Measurements from ENCODE around the gene SEC24A.
"Not testable (repeated sequence)": the region's sequence is repeated elsewhere in the genome, so short reads cannot be mapped to it uniquely, and the experiment has no call there.

Gene SEC24A

DNA sequence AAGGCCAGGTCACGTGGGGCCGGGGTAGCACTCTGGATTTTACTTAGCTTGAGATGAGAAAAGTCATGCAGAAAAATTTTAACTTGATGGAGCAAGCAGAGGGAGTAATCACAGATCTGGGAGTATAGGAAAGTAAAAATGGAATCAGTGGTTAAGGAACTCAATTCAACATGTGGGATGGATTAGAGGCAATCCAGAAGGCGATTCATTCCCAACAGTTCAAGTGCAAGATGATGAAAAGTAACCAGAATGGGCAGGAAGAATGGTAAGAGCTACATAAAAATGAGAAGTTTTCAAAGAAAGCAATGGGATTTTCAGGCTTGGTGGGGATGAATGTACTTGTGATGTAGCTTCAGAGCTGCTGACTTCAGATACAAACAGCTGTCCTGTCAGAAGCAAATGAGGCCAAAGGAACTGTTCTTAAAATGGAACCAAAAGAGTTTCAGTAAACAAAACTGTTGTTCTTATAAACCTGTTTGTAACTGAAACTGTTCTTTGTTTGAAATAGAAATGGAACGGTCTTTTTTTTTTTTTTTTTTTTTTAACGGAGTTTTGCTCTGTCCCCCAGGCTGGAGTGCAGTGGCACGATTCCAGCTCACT, 5.6 kb upstream of the SEC24A start:
- in situ Hi-C loops (cut with HindIII; ENCODE audit: low pct_ligation_motif_present, low pct_unique_long_range_greater_than_20kb, low sequenced_read_pairs): no loop called here
- DNase-seq: no peak

DNA sequence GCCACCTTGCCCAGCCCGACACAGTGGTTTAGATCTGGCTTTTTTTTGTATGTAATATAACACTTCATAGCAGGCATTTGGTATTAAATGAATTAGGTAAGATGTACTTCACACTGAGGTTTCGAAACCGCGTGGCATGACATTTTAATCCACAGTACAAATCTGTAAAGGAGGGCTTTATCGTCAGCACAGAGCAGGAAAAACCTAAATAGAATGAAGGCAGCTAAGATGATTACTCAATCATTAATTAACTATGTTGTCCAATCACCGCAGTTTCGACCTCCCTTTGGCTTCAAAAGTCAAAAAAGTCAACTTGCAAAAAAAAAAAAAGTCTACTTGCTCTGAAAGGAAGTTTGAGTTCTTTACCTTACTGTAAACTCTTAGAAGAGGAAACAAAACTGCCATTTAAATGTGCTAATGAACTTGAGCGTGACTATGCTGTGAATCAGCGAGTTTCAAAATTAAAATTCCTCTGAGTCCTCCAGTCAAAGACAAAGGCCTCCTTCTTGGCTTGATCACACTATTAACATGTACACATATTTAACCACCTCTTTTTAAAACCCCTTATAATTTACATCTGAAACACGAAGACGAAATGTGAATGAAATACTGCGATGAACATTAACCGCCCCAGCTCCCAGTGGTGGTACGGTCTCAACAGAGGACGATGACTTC, 698 bp upstream of the SEC24A start:
- DNase-seq: peak; percentile 35
- in situ Hi-C loops (cut with HindIII; ENCODE audit: low pct_ligation_motif_present, low pct_unique_long_range_greater_than_20kb, low sequenced_read_pairs): no loop called here

DNA sequence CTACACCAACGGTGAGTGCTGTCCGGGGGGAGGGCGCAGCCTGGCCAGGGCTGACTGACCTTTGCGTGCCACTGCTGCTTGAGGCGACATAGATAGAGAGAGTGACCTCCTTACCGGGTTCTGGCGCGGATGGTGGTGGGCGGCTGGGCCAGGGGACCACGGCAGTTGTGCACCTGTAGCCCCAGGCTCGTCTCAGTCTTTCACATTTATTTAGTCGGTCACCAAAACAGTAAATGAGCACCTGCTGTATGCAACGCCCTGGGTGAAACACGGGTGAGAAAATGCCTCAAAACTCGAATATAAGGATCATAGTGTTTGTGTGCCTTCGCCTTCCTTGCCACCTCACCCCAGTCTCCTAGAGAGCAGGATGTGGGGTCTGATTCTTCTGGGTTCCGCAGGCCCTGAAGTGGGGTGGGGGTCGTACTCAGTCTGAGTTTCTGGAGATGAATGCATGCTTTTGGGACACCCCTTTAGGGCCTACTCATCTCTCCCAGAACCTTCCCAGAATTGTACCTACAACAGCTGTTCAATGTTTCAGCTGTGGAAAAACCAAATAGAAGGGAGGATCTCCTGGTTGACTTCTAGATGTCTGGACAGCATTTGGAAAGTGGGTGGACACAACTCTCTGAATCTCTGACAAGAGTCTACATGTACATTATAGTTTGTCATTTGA, 714 bp downstream of the SEC24A start:
- in situ Hi-C loops (cut with HindIII; ENCODE audit: low pct_ligation_motif_present, low pct_unique_long_range_greater_than_20kb, low sequenced_read_pairs): no loop called here
- DNase-seq: peak; percentile 11

DNA sequence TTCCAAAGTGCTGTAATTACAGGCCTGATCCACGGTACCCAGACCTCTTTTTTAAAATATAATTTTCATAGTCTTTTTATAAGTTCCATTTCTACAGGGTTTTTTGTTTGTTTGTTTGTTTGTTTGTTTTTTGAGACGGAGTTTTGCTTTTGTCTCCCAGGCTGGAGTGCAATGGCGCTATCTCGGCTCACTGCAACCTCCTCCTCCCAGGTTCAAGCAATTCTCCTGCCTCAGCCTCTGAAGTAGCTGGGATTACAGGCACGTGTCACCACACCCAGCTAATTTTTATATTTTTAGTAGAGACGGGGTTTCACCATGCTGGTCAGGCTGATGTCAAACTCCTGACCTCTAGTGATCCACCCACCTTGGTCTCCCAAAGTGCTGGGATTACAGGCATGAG, 2.1 kb downstream of the SEC24A start:
- DNase-seq; in situ Hi-C loops (cut with HindIII; ENCODE audit: low pct_ligation_motif_present, low pct_unique_long_range_greater_than_20kb, low sequenced_read_pairs): not testable (repeated sequence)

DNA sequence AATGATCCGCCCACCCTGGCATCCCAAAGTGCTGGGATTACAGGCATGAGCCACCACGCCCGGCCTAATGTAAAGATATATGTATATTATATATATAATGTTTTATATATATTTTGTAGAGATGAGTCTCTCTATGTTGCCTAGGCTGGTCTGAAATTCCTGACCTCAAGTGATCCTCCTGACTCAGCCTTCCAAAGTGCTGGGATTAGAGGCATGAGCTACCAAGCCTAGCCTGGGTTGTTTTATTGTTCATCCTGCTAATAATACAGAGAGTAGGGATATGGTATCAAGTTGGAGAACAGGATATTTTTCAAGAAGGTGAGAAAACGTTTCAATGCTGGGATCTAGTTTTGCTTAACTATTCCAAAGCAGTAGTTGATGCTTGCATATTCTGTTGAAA, 2.9 kb downstream of the SEC24A start:
- in situ Hi-C loops (cut with HindIII; ENCODE audit: low pct_ligation_motif_present, low pct_unique_long_range_greater_than_20kb, low sequenced_read_pairs): no loop called here
- no peak for DNase-seq

DNA sequence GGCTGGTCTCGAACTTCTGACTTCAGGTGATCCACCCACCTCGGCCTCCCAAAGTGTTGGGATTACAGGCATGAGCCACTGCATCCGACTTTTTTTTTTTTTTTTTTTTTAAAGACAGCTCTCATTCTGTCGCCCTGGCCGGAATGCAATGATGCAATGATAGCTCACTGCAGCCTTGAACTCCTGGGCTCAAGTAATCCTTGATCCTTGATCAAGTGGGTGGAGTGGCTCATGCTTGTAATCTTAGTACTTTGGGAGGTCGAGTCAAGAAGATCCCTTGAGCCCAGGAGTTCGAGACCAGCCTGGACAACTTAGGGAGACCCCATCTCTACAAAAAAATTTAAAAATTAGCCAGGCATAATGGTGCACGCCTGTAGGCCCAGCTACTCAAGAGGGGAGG, 8.1 kb downstream of the SEC24A start:
- in situ Hi-C loops (cut with HindIII; ENCODE audit: low pct_ligation_motif_present, low pct_unique_long_range_greater_than_20kb, low sequenced_read_pairs): no loop called here
- DNase-seq: no peak

DNA sequence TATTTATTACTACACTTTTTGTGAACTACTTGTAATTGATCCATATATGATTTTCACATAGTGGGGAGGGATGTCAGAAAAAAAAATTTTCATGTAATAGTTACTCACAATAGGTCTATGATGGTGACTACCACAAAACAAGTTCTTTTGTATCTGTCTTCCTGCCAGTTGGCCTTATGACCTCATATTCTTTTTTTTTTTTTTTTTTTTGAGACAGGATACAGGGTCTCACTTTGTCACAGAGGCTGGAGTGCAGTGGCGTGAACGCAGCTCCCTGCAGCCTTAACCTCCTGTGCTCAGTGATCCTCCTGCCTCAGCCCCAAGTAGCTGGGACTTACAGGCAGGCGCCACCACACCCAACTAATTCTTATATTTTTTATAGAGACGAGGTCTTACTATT, 10.9 kb downstream of the SEC24A start:
- DNase-seq: no peak

DNA sequence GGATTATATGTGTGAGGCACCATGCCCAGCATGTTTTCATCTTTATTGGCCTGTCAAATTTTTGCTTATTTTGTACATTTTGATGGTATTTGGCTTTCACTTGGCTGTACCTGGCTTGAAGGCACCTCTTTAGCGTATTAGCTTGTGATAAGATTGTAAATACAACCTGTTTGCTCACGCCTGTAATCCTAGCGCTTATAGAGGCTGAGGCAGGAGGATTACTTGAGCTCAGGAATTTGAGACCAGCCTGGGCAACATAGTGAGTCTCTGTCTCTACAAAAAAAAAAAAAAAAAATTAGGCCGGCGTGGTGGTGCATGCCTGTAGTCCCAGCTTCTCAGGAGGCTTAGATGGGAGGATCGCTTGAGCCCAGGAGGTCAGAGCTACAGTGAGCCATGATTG, 11.3 kb downstream of the SEC24A start:
- in situ Hi-C loops (cut with HindIII; ENCODE audit: low pct_ligation_motif_present, low pct_unique_long_range_greater_than_20kb, low sequenced_read_pairs): no loop called here
- DNase-seq: no peak

More for the DNA sequence above, 10.9 kb downstream of the SEC24A start:
- in situ Hi-C loops (cut with HindIII; ENCODE audit: low pct_ligation_motif_present, low pct_unique_long_range_greater_than_20kb, low sequenced_read_pairs): no loop called here

DNA sequence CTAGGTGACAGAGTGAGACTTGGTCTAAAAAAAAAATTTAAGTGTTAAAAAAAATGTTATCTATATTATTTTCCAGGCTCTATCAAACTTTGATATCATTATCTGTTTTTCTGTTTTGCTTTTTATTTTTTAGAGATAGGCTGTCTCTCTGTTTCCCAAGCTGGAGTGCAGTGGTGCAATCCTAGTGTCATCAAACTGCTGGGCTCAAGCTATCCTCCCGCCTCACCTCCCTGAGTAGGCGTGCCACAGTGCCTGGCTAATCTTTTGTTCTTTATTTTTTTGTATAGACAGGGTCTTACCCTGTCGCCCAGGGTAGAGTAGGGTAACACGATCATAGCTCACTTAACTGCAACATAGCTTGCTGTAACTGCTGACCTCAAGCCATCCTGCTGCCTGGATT, 14.4 kb downstream of the SEC24A start:
- in situ Hi-C loops (cut with HindIII; ENCODE audit: low pct_ligation_motif_present, low pct_unique_long_range_greater_than_20kb, low sequenced_read_pairs): no loop called here
- DNase-seq: no peak

DNA sequence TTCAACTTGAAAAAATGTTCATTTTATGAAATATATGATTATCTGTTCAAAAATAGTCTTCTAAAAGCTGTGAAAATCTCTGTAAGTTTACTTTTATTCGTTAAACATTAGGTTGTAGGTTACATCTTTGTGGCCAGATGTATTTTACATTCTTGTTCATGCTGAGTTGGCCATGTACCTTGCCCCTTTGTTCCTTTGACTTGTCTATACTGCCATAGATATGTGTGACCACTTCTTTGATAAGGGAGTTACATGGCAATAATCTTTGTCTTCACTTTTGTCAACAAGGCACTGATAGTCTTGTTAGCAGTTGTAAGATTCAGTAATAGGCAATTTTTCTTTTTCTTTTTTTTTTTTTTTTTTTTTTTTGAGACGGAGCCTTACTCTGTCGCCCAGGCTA, 15.9 kb downstream of the SEC24A start:
- no peak for DNase-seq
- in situ Hi-C loops (cut with HindIII; ENCODE audit: low pct_ligation_motif_present, low pct_unique_long_range_greater_than_20kb, low sequenced_read_pairs): no loop called here

DNA sequence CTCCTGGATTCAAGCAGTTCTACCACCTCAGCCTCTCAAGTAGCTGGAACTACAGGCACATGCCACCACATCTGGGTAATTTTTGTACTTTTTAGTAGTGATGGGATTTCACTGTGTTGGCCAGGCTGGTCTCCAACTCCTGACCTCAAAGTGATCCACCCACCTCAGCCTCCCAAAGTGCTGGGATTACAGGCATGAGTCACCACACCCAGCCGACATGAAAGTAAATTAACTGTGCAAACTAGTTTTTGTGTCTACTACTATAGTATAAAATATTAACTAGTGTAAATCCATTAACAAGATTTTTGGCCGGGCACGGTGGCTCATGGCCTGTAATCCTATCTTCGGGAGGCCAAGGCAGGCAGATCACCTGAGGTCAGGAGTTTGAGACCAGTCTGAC, 25.0 kb downstream of the SEC24A start:
- DNase-seq; in situ Hi-C loops (cut with HindIII; ENCODE audit: low pct_ligation_motif_present, low pct_unique_long_range_greater_than_20kb, low sequenced_read_pairs): not testable (repeated sequence)

DNA sequence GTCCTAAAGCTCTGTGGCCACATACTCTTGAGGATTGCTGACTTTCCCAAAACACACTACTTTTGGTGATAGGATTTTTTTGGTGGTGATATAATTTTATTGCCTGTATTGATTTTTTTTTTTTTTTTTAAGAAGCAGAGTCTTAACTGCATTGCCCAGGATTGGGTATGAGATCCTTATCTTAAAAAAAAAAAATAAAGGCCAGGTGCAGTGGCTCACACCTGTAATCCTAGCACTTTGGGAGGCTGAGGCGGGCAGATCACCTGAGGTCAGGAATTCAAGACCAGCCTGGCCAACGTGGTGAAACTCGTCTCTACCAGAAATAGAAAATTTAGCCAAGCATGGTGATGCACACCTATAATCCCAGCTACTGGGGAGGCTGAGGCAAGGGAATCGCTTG, 28.8 kb downstream of the SEC24A start:
- DNase-seq; in situ Hi-C loops (cut with HindIII; ENCODE audit: low pct_ligation_motif_present, low pct_unique_long_range_greater_than_20kb, low sequenced_read_pairs): not testable (repeated sequence)

DNA sequence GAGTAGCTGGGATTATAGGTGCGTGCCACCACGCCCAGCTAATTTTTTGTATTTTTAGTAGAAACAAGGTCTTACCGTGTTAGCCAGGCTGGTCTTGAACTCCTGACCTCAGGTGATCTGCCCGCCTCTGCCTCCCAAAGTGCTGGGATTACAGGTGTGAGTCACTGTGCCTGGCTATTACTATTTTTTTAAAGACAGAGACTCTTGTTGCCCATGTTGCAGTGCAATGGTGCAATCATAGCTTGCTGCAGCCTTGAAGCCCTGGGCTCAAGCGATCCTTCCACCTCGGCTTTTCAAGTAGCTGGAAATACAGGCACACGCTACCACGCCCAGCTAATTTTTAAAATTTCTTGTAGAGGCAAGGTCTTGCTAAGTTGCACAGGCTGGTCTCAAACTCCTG, 41.6 kb downstream of the SEC24A start:
- in situ Hi-C loops (cut with HindIII; ENCODE audit: low pct_ligation_motif_present, low pct_unique_long_range_greater_than_20kb, low sequenced_read_pairs); DNase-seq: not testable (repeated sequence)

DNA sequence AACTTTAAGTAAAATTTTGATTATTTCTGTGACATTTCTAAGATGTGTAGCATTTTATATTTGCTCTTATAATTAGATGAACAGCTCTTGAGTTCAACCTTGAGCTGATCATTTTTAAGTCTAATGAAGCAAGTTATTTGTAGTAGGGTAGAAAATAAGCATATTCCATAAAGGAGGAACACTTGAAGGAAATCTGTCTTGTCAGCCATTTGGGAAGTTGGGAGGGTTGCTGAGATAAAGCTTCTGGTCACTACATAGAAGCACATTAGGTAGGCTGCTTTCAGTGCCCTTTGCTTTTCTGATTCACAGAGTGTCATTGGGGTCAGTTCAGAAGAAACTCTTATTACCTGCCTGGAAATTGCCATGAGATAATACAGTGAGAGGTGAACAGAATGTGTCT, 44.1 kb downstream of the SEC24A start:
- no peak for DNase-seq
- in situ Hi-C loops (cut with HindIII; ENCODE audit: low pct_ligation_motif_present, low pct_unique_long_range_greater_than_20kb, low sequenced_read_pairs): no loop called here

DNA sequence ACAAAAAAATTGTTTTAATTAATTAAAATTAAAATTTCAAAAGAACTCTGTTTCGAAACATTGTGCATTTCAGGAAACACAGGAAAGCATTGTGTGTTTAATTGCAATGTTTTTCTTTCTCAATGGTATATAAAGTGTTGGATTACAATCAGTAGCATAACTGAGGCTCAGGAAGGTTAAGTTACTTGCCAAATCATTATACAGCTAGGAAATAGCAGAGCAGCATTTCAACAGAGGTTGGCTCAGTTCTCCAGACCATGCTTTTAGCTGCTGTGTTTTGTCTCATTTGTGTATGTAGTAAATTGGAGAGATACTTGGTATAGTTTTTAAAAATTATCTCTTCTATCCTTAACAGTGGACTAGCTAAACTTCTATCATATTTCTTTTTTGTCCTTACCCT, 59.7 kb downstream of the SEC24A start:
- DNase-seq: no peak
- in situ Hi-C loops (cut with HindIII; ENCODE audit: low pct_ligation_motif_present, low pct_unique_long_range_greater_than_20kb, low sequenced_read_pairs): no loop called here

DNA sequence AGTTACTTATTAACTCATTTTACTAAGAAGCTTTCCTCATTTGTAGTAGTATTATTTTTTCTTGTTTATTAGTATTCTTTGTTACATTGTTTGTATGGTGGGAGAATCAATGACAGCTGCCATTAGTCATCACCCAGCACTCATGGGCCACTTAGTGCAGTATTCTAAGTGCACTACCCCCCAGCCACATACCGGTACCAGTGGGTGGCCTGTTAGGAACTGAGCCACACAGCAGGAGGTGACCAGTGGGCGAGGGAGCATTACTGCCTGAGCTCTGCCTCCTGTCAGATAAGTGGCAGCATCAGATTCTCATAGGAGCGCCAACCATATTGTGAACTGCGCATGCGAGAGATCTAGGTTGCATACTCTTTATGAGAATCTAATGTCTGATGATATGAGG, 65.5 kb downstream of the SEC24A start:
- peak; percentile 2 for DNase-seq
- in situ Hi-C loops (cut with HindIII; ENCODE audit: low pct_ligation_motif_present, low pct_unique_long_range_greater_than_20kb, low sequenced_read_pairs): no loop called here

DNA sequence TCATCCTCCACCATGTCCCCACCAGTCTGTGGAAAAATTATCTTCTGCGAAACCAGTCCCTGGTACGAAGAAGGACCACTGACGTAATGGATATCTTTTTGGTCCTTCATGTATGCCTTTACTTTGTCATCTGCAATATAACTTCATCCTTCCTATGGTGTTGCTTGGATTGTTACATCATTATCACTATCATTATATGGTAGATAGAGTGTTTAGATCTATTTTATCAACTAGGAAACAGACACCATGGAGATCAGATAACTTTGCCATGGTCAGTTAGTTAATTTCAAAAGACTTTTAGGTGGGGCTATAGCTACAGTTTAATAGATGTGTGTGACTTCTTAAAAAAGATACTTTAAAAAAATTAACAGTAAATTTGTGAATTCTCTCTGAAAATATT, 66.0 kb downstream of the SEC24A start:
- in situ Hi-C loops (cut with HindIII; ENCODE audit: low pct_ligation_motif_present, low pct_unique_long_range_greater_than_20kb, low sequenced_read_pairs): no loop called here
- DNase-seq: no peak

DNA sequence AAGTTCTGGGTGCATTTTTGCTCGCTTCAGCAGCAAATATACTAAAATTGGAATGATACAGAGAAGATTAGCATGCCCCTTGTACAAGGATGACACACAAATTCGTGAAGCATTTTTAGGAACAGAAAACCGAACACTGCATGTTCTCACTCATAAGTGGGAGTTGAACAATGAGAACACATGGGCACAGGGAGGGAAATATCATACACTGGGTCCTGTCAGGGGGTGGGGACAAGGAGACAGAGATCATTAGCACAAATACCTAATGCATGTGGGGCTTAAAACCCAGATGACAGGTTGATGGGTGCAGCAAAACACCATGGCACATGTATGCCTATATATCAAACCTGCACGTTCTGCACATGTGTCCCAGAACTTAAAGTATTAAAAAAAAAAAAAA, 66.9 kb downstream of the SEC24A start:
- DNase-seq; in situ Hi-C loops (cut with HindIII; ENCODE audit: low pct_ligation_motif_present, low pct_unique_long_range_greater_than_20kb, low sequenced_read_pairs): not testable (repeated sequence)

DNA sequence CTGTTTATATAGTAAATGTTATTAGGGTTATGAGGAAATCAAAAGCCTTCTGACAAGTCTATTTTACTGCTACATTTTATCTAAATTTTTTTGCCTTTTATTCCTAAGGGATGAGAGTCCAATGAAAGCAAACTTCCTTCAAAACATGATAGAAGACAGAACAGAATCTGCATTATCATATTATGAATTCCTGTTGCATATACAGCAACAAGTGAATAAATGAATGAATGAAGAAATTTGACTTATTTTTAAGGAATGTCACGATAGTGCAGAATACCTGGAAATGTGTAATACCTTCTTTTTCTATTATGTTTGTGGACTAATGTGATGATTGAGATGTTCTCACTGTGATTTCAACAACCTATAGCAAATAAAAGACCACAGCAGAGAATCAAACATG, 76.3 kb downstream of the SEC24A start:
- in situ Hi-C loops (cut with HindIII; ENCODE audit: low pct_ligation_motif_present, low pct_unique_long_range_greater_than_20kb, low sequenced_read_pairs): no loop called here
- no peak for DNase-seq

DNA sequence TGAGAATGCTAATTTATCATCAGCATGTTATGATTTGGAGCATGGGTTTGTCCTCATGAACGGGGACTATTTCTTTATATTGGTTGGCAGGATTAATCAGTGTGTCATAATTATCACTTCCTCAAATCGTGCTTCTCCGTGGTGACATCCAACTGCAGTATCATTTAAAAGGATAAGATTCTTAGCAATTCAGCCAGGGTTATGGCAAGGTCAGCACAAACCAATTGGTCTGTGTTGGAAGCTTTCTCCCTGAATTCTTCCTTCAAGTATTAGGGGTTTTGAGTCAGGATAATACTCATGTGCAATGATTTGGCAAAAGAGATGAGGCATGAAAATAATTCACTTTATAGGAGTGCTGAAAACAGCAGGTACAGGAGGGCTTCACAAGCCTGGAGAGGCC, 84.2 kb downstream of the SEC24A start:
- in situ Hi-C loops (cut with HindIII; ENCODE audit: low pct_ligation_motif_present, low pct_unique_long_range_greater_than_20kb, low sequenced_read_pairs): no loop called here
- DNase-seq: no peak
